ENCODE results near the gene RHBDD1. TPM values are rescaled to one million over a fixed set of nuclear protein-coding genes. Genes with fewer than 3 reads are reported as not detected.

The RHBDD1 gene
- total RNA-seq, 4 donors from 2014 or later: 19.5 to 91.5 (median 47.3) TPM

- Histone ChIP-seq H3K4me3 (peak overlapping the region; percentile 67 to 69), H3K9me3 (no peaks in the 10 kb centered on the region), H3K4me1 (peaks cover 0 to 13% of the 10 kb centered on the region in 2 donors), H3K36me3 (no peaks in the 10 kb centered on the region), H3K27me3 (no peaks in the 10 kb centered on the region), H3K27ac (peak overlapping the region; percentile 93 to 96)
- peak in 1 of 2 donors; percentile 13 for TF ChIP-seq POLR2A (IDR thresholded peaks at IDR 0.05)
- TF ChIP-seq CTCF (IDR thresholded peaks at IDR 0.05): no peak
- intact Hi-C loops (cut with DNase I; ENCODE audit: low total_unique reads): loop anchor here (10.0 kb wide), 1 partner anchor 159 kb away; no protein-coding TSS in a partner anchor
- peak in 1 of 2 donors; percentile 34 for DNase-seq
Measured at GRCh38 chr2:226794196-226794661, 41.6 kb upstream of the RHBDD1 start.

- Histone ChIP-seq H3K4me3 (peak overlapping the region; percentile 67 to 69), H3K27ac (peak overlapping the region; percentile 93 to 96), H3K36me3 (no peaks in the 10 kb centered on the region), H3K4me1 (peaks cover 0 to 8% of the 10 kb centered on the region in 2 donors), H3K27me3 (no peaks in the 10 kb centered on the region), H3K9me3 (no peaks in the 10 kb centered on the region)
- peak; percentile 23 to 52 for DNase-seq
- intact Hi-C loops (cut with DNase I; ENCODE audit: low total_unique reads): loop anchor here (5.0 to 10.0 kb wide), 2 partner anchors 160 to 677 kb away; no protein-coding TSS in a partner anchor
- TF ChIP-seq POLR2A (IDR thresholded peaks at IDR 0.05) (peak in 1 of 2 donors; percentile 3), CTCF (IDR thresholded peaks at IDR 0.05) (peak in 1 of 4 experiments; percentile 7)
Measured at GRCh38 chr2:226794751-226795171, 41.1 kb upstream of the RHBDD1 start.

- Histone ChIP-seq H3K27ac (peak overlapping the region; percentile 93 to 96), H3K4me1 (peaks cover 0 to 5% of the 10 kb centered on the region in 2 donors), H3K9me3 (no peaks in the 10 kb centered on the region), H3K27me3 (no peaks in the 10 kb centered on the region), H3K36me3 (no peaks in the 10 kb centered on the region), H3K4me3 (peak overlapping the region; percentile 67 to 69)
- TF ChIP-seq CTCF (IDR thresholded peaks at IDR 0.05): no peak
- no peak for TF ChIP-seq POLR2A (IDR thresholded peaks at IDR 0.05)
- DNase-seq: peak; percentile 27 to 29
- intact Hi-C loops (cut with DNase I; ENCODE audit: low total_unique reads): loop anchor here (5.0 to 10.0 kb wide), 2 partner anchors 161 to 678 kb away; no protein-coding TSS in a partner anchor
Measured at GRCh38 chr2:226795281-226796011, 40.4 kb upstream of the RHBDD1 start.

GRCh38 chr2:226796012-226796839 is 39.6 kb upstream of the RHBDD1 start:
- H3K4me3 ChIP-seq: peak overlapping the region; percentile 67 to 69
- H3K36me3 ChIP-seq: no peaks in the 10 kb centered on the region
- H3K27ac ChIP-seq: peak overlapping the region; percentile 93 to 96
- no peaks in the 10 kb centered on the region for H3K4me1 ChIP-seq
- no peaks in the 10 kb centered on the region for H3K27me3 ChIP-seq
- H3K9me3 ChIP-seq: no peaks in the 10 kb centered on the region
- peak; percentile 30 to 31 for DNase-seq
- intact Hi-C loops (cut with DNase I; ENCODE audit: low total_unique reads): loop anchor here (5.0 to 10.0 kb wide), 2 partner anchors 161 to 679 kb away; no protein-coding TSS in a partner anchor
- TF ChIP-seq POLR2A (IDR thresholded peaks at IDR 0.05): no peak
- no peak for TF ChIP-seq CTCF (IDR thresholded peaks at IDR 0.05)

All from uterus (tissue), 4 donors.